Stimulated activated CD4-positive, alpha-beta T cell treated with anti-CD3 and anti-CD28 coated beads, Interleukin-12 subunit alpha, Interleukin-12 subunit beta, amount 100 ng/mL, for 48 hours (primary cell): ENCODE measurements around the gene TMEM18.

Experiments
- DNase-seq, 3 donors: peaks; one replicate each; pipeline ENCODE4 v3.0.0-alpha.2; 2020; ENCODE audit warnings: low read depth in 2 of 3, low spot score in 1 of 3

Gene TMEM18

DNA sequence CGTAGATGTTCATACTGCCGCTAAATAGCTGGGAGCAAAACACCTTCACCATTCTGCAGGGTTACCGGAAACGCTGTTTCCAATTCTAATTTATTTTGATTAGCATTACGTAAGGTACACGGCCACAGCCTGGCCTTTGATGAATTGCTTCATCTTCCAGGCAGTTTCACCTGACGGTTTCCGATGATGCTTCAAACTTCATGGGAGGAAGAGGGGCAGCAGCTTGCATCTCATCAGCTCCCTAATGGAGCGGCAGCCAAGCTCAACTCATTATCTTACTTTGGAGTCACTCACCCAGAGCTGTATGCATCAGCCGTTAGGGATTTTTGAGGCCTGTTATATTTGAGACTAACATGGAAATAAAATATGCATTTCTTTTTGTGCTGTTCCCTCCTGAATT is 54.8 kb downstream of the TMEM18 start:
- DNase-seq = no peak

DNA sequence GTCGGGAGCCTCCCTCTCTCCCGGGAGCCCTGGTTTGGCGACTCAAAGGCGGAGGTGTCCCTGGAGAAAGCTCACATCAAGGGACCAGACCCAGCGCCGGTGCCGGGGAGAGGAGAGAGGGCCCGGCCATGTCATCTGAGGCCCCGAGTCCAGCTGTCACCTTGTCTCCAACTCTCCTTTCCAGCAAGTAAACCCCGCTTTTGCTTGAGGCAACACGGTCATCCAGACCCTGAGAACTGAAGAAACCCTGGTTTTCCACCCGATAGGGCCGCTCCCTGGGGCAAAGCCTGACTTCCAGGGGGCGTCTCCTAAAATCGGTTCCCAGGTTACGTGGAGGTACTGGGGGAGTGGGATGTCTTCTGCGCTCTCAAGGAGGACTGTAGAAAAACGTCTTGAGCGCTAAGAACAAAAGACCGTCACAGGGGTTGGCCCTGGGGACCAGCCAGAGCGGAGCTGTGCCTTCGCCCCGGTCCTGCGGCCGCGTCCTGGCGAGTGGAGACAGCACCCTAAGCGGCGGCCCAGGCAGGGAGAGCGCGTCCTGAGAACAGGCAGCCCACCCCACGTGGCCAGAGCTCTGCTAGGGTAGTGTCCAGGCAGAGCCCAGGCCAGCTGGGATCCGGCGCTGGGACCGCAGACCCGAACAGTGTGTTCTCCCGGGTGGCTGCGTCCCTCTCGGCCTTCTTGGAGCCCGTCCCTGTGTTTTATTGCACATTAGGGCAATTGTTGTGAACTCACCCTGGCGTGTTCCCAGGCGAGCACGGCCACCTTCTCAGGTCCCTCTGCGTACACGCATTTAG is 55.7 kb downstream of the TMEM18 start:
- no peak for DNase-seq

DNA sequence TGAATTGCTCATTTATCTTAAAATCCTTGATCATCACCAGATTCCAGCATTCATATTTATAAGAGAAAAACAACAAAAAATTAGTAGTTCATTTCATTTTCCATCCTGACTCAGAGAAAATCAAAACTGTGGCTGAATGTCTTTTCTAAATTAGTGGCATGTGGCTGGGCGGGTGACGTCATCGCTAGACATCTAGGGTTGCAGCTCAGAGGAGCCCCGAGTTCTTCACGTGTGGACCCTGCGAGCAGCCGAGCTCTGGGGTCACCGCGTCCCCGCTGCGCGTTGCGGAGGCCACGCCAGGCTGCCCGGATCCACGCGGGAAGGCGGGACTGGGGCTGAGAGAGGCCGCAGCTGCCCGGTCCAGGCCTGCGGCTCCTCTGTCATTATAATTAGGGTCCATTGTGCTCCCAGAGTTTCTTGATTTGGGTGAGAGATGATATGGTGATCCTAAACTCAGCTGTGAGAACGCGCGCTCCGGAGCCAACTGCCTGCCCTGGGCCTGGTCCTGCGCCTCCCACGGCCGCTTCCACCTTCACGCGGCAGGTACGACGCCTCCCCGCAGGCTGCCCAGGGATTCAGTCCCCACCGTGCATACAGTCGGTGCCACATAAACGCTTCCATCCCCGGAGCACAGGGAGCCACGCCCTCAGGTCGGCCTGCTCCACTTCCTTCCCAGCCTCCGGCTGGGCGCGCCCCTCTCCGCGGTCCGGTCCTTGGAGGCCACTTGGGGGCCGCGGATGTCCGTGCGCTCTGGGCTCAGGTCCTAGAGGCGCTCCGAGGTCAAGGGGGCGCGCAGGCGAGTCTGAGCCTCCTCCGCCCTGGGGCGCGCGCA is 56.5 kb downstream of the TMEM18 start:
- no peak for DNase-seq

- DNase-seq = no peak
Measured at GRCh38 chr2:620004-620403, 57.2 kb downstream of the TMEM18 start.

- DNase-seq = no peak
Measured at GRCh38 chr2:618422-618990, 58.7 kb downstream of the TMEM18 start.

DNA sequence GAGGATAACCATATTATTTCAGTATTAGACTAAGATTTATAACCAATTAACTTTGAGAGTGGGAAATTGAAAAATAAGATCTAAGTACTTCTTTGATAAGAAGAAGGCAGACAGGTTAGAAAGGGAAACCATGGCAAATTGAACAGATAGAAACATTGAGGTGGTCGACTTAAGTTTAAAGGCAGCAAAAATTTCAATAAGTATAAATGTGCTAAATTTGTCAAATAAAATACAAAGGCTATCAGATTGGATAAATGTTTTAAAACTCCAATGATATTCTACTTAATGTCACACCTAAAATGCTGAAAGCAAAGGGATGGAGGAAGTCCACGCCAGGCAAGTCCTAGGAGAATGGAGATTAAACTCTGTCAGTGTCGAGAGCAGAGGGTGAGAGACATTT is 59.2 kb downstream of the TMEM18 start:
- no peak for DNase-seq
